Small intestine (tissue), 7 donors: Measurements from ENCODE around the gene DUSP10. TPM values are rescaled to one million over a fixed set of nuclear protein-coding genes. Genes with fewer than 3 reads are reported as not detected.

Experiments
- DNase-seq, 2 donors: peaks; one replicate each; pipeline versions ENCODE4 v3.0.0 to v3.0.0-alpha.2; 2013
- FAIRE-seq: peaks from 2 replicates; lab custom pipeline; 2012; peaks lifted over from hg19 to GRCh38; lab: Jason Lieb, UNC
- H3K27ac ChIP-seq, 3 donors: one replicate each; pipeline ENCODE4 v1.5.1; 2013; ENCODE audit warnings: low read length in 2 of 3, mild to moderate bottlenecking in 2 of 3, control low read depth in 1 of 3, inconsistent platforms in 1 of 3, low read depth in 1 of 3, moderate library complexity in 1 of 3
- H3K27me3 ChIP-seq, 3 donors: one replicate each; pipeline ENCODE4 v1.6.1; 2013; ENCODE audit warnings: low read length in 3 of 3, inconsistent platforms in 1 of 3; ENCODE audit not compliant: control insufficient read depth in 3 of 3, insufficient read depth in 3 of 3
- H3K36me3 ChIP-seq, 3 donors: one replicate each; pipeline ENCODE4 v1.6.1; 2013; ENCODE audit warnings: low read length in 3 of 3, inconsistent platforms in 1 of 3, low read depth in 1 of 3, mild to moderate bottlenecking in 1 of 3, moderate library complexity in 1 of 3; ENCODE audit not compliant: control insufficient read depth in 3 of 3, insufficient read depth in 2 of 3
- H3K4me1 ChIP-seq, 3 donors: one replicate each; pipeline ENCODE4 v1.6.1; 2013; ENCODE audit warnings: low read length in 2 of 3, inconsistent platforms in 1 of 3, low read depth in 1 of 3, mild to moderate bottlenecking in 1 of 3, moderate library complexity in 1 of 3; ENCODE audit not compliant: control insufficient read depth in 3 of 3, insufficient read depth in 2 of 3
- H3K4me3 ChIP-seq, 3 donors: one replicate each; pipeline ENCODE4 v1.5.1; 2013; ENCODE audit warnings: low read length in 3 of 3, control low read depth in 1 of 3, inconsistent platforms in 1 of 3, low read depth in 1 of 3, mild to moderate bottlenecking in 1 of 3, moderate library complexity in 1 of 3
- H3K9me3 ChIP-seq, 2 donors: one replicate each; pipeline ENCODE4 v1.6.1; 2013; ENCODE audit warnings: low read depth in 1 of 2, low read length in 1 of 2; ENCODE audit not compliant: control insufficient read depth in 2 of 2, insufficient read depth in 1 of 2
- WGBS, 3 donors: extraction: QIAGEN DNeasy Blood & Tissue Kit; methylation state at CpG; one replicate each; pipeline ENCODE4 v1.1.7; 2013; 5-methylcytosine and 5-hydroxymethylcytosine counted together
- polyA plus RNA-seq, 4 donors: library from polyadenylated mRNA; stranded (reverse) in 3 of 4; unstranded in 1 of 4; fragments of 200-250 nt in 3 of 4; fragments of 120-200 nt in 1 of 4; gene quantifications; one replicate each; pipeline versions ENCODE4 v1.2.1 to v1.2.3, GENCODE V29; 2013
- donor health status: healthy with polysubstance abuse.
- donor health status: control.
- donor health status: control.
- donor health status: Bipolar disorder and iron deficiency.
- donor health status: healthy.

Gene DUSP10
- polyA plus RNA-seq, 4 donors, result 1.1 to 4.4 (median 2.1) TPM

DNA sequence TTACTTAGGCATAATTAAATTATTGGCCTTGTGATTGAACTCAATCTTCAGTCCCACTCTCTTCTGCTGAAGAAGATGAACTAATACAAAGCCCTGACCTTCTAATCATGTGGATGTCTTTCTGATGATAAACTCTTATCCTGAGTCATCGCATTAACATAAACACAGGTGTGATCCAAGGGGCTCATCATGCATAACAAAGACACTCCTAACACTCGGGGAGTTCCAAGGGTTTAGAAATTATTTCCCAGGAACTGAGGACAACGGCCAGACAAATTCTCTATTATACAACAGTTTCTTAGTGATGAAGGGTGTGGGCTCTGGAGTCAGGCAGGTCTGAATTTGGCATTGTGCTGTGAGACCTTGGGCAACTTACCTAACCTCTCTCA lies 18.0 kb downstream of the DUSP10 start:
- DNase-seq (no peak), FAIRE-seq (no peak)
- WGBS, 3 donors, result 92 to 95% (median 94%) methylated on average over 3 of the region's 3 CpGs
- no peak overlapping the region for H3K27ac ChIP-seq
- H3K4me1 ChIP-seq, result peaks cover 0 to 1% (median 0%) of the 10 kb centered on the region in 3 donors
- no peaks in the 10 kb centered on the region for H3K27me3 ChIP-seq
- H3K4me3 ChIP-seq, result no peak overlapping the region
- H3K36me3 ChIP-seq, result no peaks in the 10 kb centered on the region
- H3K9me3 ChIP-seq, result peaks cover 0 to 6% of the 10 kb centered on the region in 2 donors

DNA sequence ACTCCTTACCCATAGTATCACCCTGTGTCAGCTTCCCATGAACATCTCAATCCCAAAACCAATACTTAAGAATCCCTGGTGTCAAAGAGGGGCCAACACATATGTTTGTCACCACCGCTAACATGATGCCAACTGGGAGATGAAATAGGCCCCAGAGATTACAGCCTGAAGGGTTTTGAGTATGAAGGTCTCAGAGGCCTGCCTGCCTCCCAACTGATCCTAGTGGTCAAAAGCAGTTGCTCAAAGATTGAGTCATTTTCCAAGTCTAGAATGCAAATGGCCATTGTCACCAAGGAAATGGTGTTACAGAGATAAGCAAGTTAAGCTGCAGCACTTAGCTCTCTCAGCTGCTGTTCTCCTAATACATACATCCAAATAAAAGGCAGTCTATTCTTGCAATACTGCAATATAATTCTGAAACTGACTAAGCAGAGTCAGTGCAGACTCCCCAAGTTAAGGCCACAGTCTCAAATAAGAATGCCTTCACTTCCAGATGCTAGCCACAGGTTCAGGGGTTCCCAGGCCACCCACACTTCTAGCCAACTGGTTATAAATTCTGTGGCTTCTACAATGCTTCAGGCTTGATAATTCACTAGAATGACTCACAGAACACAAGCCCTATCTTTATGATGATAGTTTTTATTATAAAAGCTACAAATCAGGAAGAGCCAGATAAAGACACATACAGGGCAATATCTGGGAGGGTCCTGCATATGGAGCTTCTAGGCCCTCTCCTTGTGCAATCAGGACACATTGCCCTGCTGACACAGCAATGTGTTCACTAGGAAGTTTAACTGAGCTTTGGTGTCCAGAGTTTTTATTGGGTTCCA lies 18.7 kb downstream of the DUSP10 start:
- Histone ChIP-seq H3K36me3 (no peaks in the 10 kb centered on the region), H3K4me1 (peaks cover 0 to 3% (median 0%) of the 10 kb centered on the region in 3 donors), H3K27ac (peak overlapping the region in 1 of 3 donors; percentile 32), H3K4me3 (no peak overlapping the region), H3K9me3 (peaks cover 0 to 6% of the 10 kb centered on the region in 2 donors), H3K27me3 (no peaks in the 10 kb centered on the region)
- DNase-seq, result no peak
- 81 to 100% (median 96%) methylated on average over 1 of the region's 1 CpG for WGBS, 3 donors
- no peak for FAIRE-seq

DNA sequence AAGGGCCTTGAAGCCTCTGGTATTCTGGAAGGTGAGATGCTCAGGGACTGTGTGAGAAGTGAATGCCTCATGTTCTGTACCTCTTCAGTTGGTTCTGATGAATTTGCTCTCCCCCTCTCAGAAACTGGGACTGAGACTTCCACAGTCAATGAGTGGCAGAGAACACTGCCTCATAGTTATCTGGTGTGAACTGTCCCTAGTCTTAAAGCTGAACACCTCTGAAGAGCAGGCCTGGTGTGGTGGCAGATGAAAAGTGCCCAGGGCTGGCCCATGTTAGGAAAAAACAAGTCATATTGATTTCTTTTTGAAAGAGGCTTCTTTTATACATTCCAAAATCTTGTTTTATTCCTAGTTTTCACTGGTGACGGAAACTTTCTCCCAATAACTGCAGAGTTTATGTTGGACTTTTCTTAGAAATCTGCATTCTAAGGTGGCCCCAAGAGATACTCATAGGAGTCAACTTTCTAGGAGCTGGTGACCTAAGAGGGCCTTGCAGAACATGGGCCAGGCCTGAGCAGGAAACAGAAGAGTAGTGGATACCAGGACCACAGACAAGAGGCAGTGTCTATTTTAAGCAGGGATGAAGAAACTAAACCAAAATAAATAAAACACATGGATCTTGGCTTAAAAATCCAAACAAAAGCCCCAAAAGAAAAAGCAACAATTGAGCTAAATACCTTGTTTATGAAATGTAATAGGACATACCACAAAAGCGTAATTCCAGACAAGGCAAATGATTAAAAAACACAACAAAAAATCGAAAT lies 19.5 kb downstream of the DUSP10 start:
- Histone ChIP-seq H3K27me3 (no peaks in the 10 kb centered on the region), H3K27ac (no peak overlapping the region), H3K36me3 (no peaks in the 10 kb centered on the region), H3K4me1 (peaks cover 0 to 8% (median 0%) of the 10 kb centered on the region in 3 donors), H3K9me3 (peaks cover 0 to 6% of the 10 kb centered on the region in 2 donors), H3K4me3 (no peak overlapping the region)
- DNase-seq (no peak), FAIRE-seq (no peak)
- WGBS, 3 donors, result 78 to 83% (median 83%) methylated on average over 3 of the region's 3 CpGs

DNA sequence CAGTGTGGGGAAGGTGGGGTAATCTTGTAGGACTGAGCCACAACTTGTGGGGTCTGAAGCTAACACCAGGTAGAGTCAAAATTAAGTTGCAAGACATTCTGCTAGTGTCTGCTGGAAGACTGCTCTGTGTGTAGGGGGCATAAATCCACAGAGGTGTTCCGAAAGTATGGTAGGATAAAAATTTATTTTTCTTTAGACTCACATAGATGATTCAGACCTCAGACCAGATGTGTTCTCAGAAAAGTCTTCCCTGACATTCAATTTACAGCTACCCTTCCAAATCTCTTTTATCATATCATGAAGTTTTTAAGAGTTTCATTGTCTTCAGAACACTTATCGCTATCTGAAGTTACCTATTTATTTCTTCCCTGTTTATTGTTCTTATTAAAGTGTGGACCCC lies 21.3 kb downstream of the DUSP10 start:
- Histone ChIP-seq H3K27me3 (no peaks in the 10 kb centered on the region), H3K4me3 (no peak overlapping the region), H3K27ac (no peak overlapping the region), H3K36me3 (no peaks in the 10 kb centered on the region), H3K4me1 (peaks cover 0 to 16% (median 9%) of the 10 kb centered on the region in 3 donors), H3K9me3 (peaks cover 0 to 6% of the 10 kb centered on the region in 2 donors)
- DNase-seq (no peak), FAIRE-seq (no peak)
- WGBS, 3 donors, result 76 to 89% (median 82%) methylated on average over 2 of the region's 2 CpGs

DNA sequence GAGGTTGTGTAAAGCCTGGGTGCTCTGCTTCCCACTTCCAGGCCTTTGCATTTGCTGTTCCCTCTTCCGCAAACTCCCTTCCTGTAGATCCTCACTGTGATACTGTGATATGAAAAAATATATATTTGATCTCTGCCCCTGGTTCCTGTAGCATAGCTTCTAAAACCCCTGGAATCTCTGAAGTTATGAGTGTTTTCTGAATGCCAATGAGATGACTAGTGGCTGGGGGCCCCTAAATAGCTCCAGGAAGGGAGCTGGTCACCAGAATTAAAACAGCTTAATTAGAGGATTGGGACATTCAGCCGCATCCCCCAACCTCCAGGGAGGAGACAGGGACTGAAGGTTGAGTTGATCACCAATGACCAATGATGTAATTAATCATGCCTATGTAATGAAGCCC lies 21.9 kb downstream of the DUSP10 start:
- FAIRE-seq (no peak), DNase-seq (no peak)
- H3K4me3 ChIP-seq, result no peak overlapping the region
- WGBS, 3 donors, result 96 to 100% (median 100%) methylated on average over 2 of the region's 2 CpGs
- no peak overlapping the region for H3K27ac ChIP-seq
- no peaks in the 10 kb centered on the region for H3K27me3 ChIP-seq
- H3K36me3 ChIP-seq, result no peaks in the 10 kb centered on the region
- H3K4me1 ChIP-seq, result peaks cover 0 to 16% (median 14%) of the 10 kb centered on the region in 3 donors
- peaks cover 0 to 6% of the 10 kb centered on the region in 2 donors for H3K9me3 ChIP-seq

DNA sequence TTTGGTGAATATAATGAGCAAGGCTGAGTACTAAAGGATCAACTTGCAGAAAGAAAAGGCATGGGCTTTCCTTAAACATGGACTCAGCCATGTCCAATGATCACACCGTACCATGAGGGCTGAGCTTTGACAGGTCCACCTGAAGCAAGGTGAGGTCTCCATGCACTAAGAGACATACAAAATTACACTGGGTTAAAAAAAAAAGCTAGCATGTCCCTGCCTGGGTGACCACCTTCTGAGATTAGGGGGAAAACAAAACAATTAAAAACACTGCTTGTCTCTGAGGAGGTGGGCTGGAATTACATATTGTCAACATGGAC lies 22.7 kb downstream of the DUSP10 start:
- no peaks in the 10 kb centered on the region for H3K36me3 ChIP-seq
- H3K4me3 ChIP-seq, result no peak overlapping the region
- FAIRE-seq, result no peak
- H3K27ac ChIP-seq, result peak overlapping the region in 1 of 3 donors; percentile 36
- H3K4me1 ChIP-seq, result peaks cover 0 to 16% (median 14%) of the 10 kb centered on the region in 3 donors
- peaks cover 0 to 6% of the 10 kb centered on the region in 2 donors for H3K9me3 ChIP-seq
- no peak for DNase-seq
- 88 to 100% (median 89%) methylated on average over 1 of the region's 1 CpG for WGBS, 3 donors
- H3K27me3 ChIP-seq, result no peaks in the 10 kb centered on the region

DNA sequence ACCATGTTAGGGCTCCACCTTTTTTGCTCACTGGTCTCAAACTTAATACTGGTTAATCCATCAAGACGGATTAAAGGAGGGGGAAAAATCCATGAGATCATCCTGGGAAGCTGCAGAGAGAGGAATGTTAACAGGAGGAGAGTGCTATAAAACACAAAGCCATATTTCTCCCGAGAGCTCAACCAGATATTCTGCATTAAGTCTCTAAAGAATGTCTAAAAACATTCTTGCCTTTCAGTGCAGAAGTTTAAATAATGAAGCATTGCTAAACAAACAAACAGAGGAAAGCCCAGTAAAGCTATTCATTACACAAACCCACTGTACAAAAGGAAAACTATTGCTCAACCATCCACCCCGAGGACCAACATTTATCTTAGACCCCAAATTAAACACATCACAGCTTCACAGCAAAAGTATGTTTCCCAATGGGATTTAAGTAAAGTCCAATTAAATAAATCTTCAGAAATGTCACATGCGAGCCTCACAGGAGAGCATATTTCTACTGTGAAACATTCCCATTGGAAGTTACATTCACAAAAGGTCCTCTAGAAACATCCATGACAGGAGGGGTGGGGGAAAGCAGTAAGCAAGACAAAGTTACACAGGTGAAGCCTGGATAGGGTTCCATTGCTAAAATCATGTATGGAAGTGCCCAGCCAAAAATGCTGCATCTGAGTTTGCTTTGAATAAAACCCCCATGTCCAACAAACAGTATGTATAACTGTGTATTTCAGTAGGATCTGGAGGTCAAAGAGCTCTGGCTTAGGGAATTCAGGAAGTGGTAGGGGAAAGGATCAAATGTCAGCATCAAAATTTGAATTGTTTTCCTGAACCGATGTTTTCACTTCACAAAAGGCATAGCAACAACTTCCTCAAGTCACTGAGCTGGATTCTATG lies 23.3 kb downstream of the DUSP10 start:
- peaks cover 0 to 16% (median 14%) of the 10 kb centered on the region in 3 donors for H3K4me1 ChIP-seq
- H3K9me3 ChIP-seq, result peaks cover 0 to 2% of the 10 kb centered on the region in 2 donors
- no peak overlapping the region for H3K4me3 ChIP-seq
- FAIRE-seq (no peak), DNase-seq (peak in 1 of 2 donors; percentile 18)
- H3K27ac ChIP-seq, result peak overlapping the region in 2 of 3 donors; percentile 40 to 51
- H3K27me3 ChIP-seq, result no peaks in the 10 kb centered on the region
- WGBS, 3 donors, result 53 to 68% (median 67%) methylated on average over 5 of the region's 5 CpGs
- H3K36me3 ChIP-seq, result no peaks in the 10 kb centered on the region

DNA sequence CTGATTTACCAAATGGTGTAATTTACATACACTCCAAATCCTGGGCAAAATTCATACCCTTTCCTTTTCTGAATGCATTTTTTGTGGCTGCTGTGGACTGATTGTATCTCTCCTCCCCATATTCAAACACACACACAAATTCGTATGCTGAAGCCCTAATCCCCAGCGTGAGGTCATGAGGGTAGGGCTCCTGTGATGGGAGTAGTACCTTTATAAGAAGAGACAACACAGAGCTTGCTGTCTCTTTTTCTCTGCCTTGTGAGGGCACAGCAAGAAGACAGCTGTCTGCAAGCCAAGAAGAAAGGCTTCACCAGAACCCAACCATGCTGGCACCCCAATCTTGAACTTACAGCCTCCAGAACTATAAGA lies 24.4 kb downstream of the DUSP10 start:
- peaks cover 0 to 18% (median 16%) of the 10 kb centered on the region in 3 donors for H3K4me1 ChIP-seq
- H3K27me3 ChIP-seq, result no peaks in the 10 kb centered on the region
- H3K9me3 ChIP-seq, result no peaks in the 10 kb centered on the region
- 54 to 72% (median 56%) methylated on average over 2 of the region's 2 CpGs for WGBS, 3 donors
- FAIRE-seq (no peak), DNase-seq (no peak)
- peak overlapping the region in 1 of 3 donors; percentile 32 for H3K27ac ChIP-seq
- no peak overlapping the region for H3K4me3 ChIP-seq
- H3K36me3 ChIP-seq, result no peaks in the 10 kb centered on the region
